Measurements from ENCODE around the gene RAB10. TPM values are rescaled to one million over a fixed set of nuclear protein-coding genes. Genes with fewer than 3 reads are reported as not detected.

RAB10 gene
- total RNA-seq, 2 donors from 2014 or later, result 41.2 to 42.9 TPM

DNA sequence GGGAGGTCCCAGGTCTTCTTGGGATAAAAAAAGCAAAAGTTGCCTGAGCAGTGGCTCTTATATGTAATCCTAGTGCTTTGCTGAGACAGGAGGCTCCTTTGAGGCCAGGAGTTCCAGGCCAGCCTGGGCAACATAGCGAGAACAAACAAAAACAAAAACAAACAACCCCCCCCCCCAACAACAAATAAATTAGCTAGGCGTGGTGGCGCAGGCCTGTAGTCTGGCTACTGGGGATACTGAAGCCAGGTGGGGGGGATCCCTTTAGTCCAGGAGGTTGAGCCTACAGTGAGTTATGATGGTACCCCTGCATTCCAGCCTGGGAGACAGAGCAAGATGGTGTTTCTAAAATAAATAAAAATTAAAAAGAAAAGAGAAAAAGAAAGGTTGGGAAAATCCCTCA lies 144.4 kb downstream of the RAB10 start:
- Mint-ChIP-seq H3K36me3 (ENCODE audit: low read depth) (peaks cover 3% of the 10 kb centered on the region), H3K27me3 (peaks cover 33% of the 10 kb centered on the region), H3K4me3 (peak overlapping the region; percentile 74), H3K4me1 (peaks cover 18% of the 10 kb centered on the region), H3K27ac (no peak overlapping the region)
- ATAC-seq (no peak), DNase-seq (no peak)
- H3K9me3 ChIP-seq (ENCODE audit: control insufficient read depth, low read length, poor library complexity, severe bottlenecking), result no peaks in the 10 kb centered on the region

DNA sequence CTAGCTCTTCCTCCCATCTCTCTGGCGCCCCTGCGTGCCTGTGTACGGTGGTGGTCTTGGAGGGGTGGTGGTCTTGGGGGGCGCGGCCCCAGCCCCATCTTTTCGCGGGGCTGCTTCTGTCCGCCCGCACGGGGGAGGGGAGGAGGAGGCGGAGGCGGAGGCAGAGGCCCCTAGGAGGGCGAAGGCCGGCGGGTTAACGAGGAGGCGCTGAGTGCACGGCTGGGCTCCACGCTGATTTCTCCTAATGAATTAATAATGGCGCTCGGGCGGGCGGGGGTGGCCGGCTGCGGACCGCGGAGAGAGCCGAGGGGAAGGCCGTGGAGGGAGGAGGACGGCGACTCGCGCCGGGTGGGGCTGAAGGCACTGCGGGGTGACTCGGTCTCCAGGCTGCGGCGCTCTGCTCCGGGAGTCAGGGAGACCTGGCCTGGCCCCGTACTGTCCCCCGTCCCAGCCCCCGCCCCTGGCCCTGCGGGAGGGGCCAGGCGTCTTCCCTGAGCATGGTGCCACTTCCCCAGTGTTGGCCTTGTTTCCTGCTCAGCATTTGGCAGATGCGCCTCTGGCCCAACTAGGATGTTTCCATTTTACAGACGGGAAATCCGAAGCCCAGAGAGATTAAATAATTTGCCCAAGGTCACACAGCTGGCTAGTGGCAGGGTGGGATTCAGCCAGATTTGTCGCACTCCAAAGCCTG lies 145.0 kb downstream of the RAB10 start:
- peaks cover 19% of the 10 kb centered on the region for H3K4me1 Mint-ChIP-seq
- H3K27me3 Mint-ChIP-seq, result peaks cover 33% of the 10 kb centered on the region
- H3K27ac Mint-ChIP-seq, result no peak overlapping the region

GRCh38 chr2:26179446-26179913 lies 145.6 kb downstream of the RAB10 start:
- DNase-seq (no peak), ATAC-seq (no peak)
- peaks cover 28% of the 10 kb centered on the region for H3K27me3 Mint-ChIP-seq
- H3K9me3 ChIP-seq (ENCODE audit: control insufficient read depth, low read length, poor library complexity, severe bottlenecking), result no peaks in the 10 kb centered on the region
- H3K27ac Mint-ChIP-seq, result no peak overlapping the region
- H3K4me1 Mint-ChIP-seq, result peaks cover 16% of the 10 kb centered on the region
- H3K4me3 Mint-ChIP-seq, result peak overlapping the region; percentile 74
- H3K36me3 Mint-ChIP-seq (ENCODE audit: low read depth), result peaks cover 3% of the 10 kb centered on the region

More for the DNA sequence above, 145.0 kb downstream of the RAB10 start:
- ATAC-seq (peak; percentile 71), DNase-seq (no peak)
- Mint-ChIP-seq H3K36me3 (ENCODE audit: low read depth) (peaks cover 3% of the 10 kb centered on the region), H3K4me3 (peak overlapping the region; percentile 74)
- H3K9me3 ChIP-seq (ENCODE audit: control insufficient read depth, low read length, poor library complexity, severe bottlenecking), result no peaks in the 10 kb centered on the region

- no peak overlapping the region for H3K27ac Mint-ChIP-seq
- no peak overlapping the region for H3K4me3 Mint-ChIP-seq
- peaks cover 16% of the 10 kb centered on the region for H3K27me3 Mint-ChIP-seq
- no peaks in the 10 kb centered on the region for H3K9me3 ChIP-seq (ENCODE audit: control insufficient read depth, low read length, poor library complexity, severe bottlenecking)
- DNase-seq (no peak), ATAC-seq (no peak)
- peaks cover 24% of the 10 kb centered on the region for H3K4me1 Mint-ChIP-seq
- H3K36me3 Mint-ChIP-seq (ENCODE audit: low read depth), result peaks cover 3% of the 10 kb centered on the region
Observed at GRCh38 chr2:26182441-26182840, 148.6 kb downstream of the RAB10 start.

DNA sequence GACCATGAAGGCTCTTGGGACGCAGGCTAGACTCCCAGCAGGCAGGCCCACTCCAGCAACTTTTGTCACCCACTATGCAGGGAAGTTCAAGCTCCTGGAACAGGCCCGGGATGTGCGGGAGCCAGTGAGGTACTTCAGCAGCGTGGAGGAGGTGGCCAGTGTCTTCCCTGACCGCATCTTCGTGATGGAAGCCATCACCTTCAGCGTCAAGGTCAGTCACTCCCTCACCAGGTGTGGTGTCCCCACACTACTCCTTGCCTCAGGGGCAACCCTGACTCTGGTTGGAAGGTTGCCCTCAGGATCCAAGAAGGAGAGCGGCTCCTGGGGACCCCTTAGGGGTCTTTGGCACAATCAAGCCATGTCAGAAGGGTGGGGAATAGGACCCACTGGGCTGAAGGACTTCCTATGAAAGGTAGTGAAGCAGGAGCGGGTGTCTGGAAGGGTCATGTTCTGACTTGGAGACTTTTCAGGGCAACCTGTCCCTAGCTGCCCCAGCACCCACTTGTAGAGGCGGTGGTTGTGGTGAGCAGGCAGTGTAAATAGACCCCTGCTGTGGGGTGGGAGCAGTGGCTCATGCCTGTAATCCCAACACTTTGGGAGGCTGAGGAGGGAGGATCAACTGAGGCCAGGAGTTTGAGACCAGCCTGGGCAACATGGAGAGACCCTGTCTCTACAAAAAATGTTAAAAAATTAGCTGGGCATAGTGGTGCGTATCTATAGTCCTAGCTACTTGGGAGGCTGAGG lies 149.2 kb downstream of the RAB10 start:
- Mint-ChIP-seq H3K4me1 (peaks cover 24% of the 10 kb centered on the region), H3K27ac (no peak overlapping the region), H3K36me3 (ENCODE audit: low read depth) (peaks cover 3% of the 10 kb centered on the region), H3K4me3 (peak overlapping the region; percentile 19), H3K27me3 (peaks cover 16% of the 10 kb centered on the region)
- DNase-seq, result no peak
- no peak for ATAC-seq
- H3K9me3 ChIP-seq (ENCODE audit: control insufficient read depth, low read length, poor library complexity, severe bottlenecking), result no peaks in the 10 kb centered on the region

- H3K9me3 ChIP-seq (ENCODE audit: control insufficient read depth, low read length, poor library complexity, severe bottlenecking), result no peaks in the 10 kb centered on the region
- Mint-ChIP-seq H3K4me3 (peak overlapping the region; percentile 83), H3K27me3 (peaks cover 16% of the 10 kb centered on the region), H3K4me1 (peaks cover 24% of the 10 kb centered on the region), H3K36me3 (ENCODE audit: low read depth) (peaks cover 3% of the 10 kb centered on the region), H3K27ac (no peak overlapping the region)
- DNase-seq (no peak), ATAC-seq (no peak)
Observed at GRCh38 chr2:26184121-26184520, 150.2 kb downstream of the RAB10 start.

GRCh38 chr2:26184555-26185303 lies 150.8 kb downstream of the RAB10 start:
- Mint-ChIP-seq H3K4me1 (peaks cover 23% of the 10 kb centered on the region), H3K4me3 (peak overlapping the region; percentile 84), H3K36me3 (ENCODE audit: low read depth) (peaks cover 3% of the 10 kb centered on the region), H3K27ac (no peak overlapping the region), H3K27me3 (peaks cover 16% of the 10 kb centered on the region)
- ATAC-seq (peak; percentile 99), DNase-seq (peak; percentile 75 to 87 (median 78))
- H3K9me3 ChIP-seq (ENCODE audit: control insufficient read depth, low read length, poor library complexity, severe bottlenecking), result no peaks in the 10 kb centered on the region

GRCh38 chr2:26185304-26185928 lies 151.5 kb downstream of the RAB10 start:
- H3K9me3 ChIP-seq (ENCODE audit: control insufficient read depth, low read length, poor library complexity, severe bottlenecking), result no peaks in the 10 kb centered on the region
- Mint-ChIP-seq H3K4me1 (peaks cover 20% of the 10 kb centered on the region), H3K4me3 (peak overlapping the region; percentile 84), H3K36me3 (ENCODE audit: low read depth) (peaks cover 3% of the 10 kb centered on the region), H3K27me3 (peaks cover 11% of the 10 kb centered on the region), H3K27ac (no peak overlapping the region)
- DNase-seq (no peak), ATAC-seq (no peak)

DNA sequence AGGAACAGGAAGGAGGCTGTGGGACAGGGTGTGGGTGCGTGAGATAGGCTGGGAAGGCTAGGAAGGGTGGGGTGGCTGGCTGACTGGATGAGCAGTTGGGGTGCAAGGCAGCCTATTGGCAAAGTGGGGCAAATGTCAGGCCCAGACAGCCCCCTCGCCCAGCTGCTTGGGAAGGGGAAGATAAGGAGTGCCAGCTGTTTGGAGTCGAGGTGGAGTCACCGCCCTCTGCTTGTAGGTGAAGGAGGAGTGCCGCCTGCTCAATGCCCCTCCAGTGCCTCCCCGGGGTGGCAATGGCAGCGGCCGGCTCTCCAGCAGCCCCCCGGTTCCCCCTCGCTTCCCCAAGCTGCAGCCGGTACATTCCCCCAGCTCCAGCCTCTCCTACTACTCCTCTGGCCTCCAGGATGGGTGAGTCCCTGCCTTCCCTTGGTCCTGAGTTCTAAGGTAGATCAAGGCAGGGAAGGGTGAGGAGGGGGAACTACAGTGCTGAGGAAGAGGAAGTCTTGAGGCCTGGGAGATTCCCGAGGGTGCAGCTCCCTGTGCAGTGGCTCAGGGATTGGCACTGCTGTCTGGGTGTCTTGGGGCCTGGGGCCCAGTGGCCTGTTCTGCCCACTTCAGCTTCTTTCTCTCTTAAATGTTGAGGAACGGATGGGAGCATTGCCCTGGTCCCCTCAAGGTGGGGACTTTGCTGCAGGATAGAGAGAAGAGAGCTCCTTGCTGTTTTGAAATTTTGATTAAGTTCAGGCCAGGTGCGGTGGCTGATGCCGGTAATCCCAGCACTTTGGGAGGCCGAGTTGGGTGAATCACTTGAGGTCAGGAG lies 152.3 kb downstream of the RAB10 start:
- DNase-seq (no peak), ATAC-seq (no peak)
- H3K4me1 Mint-ChIP-seq, result peaks cover 18% of the 10 kb centered on the region
- no peak overlapping the region for H3K27ac Mint-ChIP-seq
- H3K36me3 Mint-ChIP-seq (ENCODE audit: low read depth), result peaks cover 1% of the 10 kb centered on the region
- no peaks in the 10 kb centered on the region for H3K9me3 ChIP-seq (ENCODE audit: control insufficient read depth, low read length, poor library complexity, severe bottlenecking)
- peak overlapping the region; percentile 84 for H3K4me3 Mint-ChIP-seq
- peaks cover 3% of the 10 kb centered on the region for H3K27me3 Mint-ChIP-seq

Other genes with a start within 250 kb of the RAB10 start
- gene ASXL2, start 155.6 kb upstream of the RAB10 start, total RNA-seq, result 10 to 100 TPM; 33.7 to 33.9 TPM
- 10 to 100 TPM in 1 of 2 donors, 1 to 10 TPM in 1; 2.6 to 10.3 TPM for gene KIF3C, start 51.6 kb upstream of the RAB10 start, total RNA-seq
- gene GAREM2, start 139.0 kb downstream of the RAB10 start, total RNA-seq, result 1 to 10 TPM; 3.6 to 6.5 TPM
- 10 to 100 TPM; 77.7 to 78.5 TPM for gene HADHA, start 210.5 kb downstream of the RAB10 start, total RNA-seq
- gene HADHB, start 210.9 kb downstream of the RAB10 start, total RNA-seq, result 10 to 100 TPM; 45.9 to 46.3 TPM